Measurements from ENCODE around the gene SLIT3.

DNA sequence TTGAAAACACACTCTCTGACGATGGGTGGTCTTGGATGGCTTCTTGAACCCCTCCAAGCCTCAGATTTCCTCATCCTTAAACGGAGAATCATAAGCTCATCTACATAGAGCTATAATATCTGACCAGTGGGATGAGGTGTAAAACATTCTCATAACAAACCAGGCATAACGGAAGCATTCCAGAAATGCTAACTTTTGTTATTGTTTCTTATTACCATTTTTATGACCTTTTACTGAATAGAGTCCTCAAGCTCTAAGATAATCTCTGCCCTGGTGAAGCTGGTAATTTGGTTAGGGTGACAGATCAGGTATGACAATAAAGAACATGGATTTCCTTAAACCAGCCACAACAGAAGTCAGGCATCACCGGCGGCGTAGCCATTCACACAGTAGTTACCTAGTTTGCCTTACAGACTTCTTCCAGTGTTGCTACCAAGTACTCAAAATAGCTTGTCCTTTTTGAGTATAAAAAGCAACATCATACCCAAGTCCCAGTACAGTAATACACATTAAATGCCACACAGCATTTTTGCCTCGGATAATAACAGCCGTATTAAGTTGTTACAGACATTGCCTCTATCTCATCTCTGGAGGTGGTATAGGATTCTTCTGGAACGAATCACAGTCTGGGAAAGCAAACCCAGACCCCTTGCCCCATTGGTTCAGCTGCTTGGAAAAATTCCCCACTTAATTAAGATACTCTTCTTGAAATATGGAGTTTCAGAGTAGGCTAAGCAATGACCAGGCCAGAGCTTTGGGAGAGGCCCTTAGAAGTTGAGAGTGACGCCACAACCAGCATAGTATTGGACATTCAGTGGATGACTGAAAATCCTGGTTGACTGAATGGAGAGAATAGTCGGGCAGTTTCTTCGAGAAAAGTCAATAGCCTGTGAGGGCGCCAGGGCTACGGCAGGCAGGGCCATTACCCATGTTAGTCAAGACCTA, 252.5 kb downstream of the SLIT3 start:
- TF ChIP-seq, protein P1, sequence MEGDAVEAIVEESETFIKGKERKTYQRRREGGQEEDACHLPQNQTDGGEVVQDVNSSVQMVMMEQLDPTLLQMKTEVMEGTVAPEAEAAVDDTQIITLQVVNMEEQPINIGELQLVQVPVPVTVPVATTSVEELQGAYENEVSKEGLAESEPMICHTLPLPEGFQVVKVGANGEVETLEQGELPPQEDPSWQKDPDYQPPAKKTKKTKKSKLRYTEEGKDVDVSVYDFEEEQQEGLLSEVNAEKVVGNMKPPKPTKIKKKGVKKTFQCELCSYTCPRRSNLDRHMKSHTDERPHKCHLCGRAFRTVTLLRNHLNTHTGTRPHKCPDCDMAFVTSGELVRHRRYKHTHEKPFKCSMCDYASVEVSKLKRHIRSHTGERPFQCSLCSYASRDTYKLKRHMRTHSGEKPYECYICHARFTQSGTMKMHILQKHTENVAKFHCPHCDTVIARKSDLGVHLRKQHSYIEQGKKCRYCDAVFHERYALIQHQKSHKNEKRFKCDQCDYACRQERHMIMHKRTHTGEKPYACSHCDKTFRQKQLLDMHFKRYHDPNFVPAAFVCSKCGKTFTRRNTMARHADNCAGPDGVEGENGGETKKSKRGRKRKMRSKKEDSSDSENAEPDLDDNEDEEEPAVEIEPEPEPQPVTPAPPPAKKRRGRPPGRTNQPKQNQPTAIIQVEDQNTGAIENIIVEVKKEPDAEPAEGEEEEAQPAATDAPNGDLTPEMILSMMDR (IDR thresholded peaks at IDR 0.05 in 2 of 3, conservative IDR thresholded peaks at IDR 0.05 in 1 of 3; ENCODE audit: insufficient read depth in 2 of 3, low read depth in 1 of 3, low read length in 3 of 3): no peak
- TF ChIP-seq FOXA1 (IDR thresholded peaks at IDR 0.05; ENCODE audit: borderline replicate concordance) (no peak), ZNF57 (CRISPR knock-in tag; IDR thresholded peaks at IDR 0.05) (no peak), HNRNPH1 (optimal IDR thresholded peaks at IDR 0.05; ENCODE audit: low read depth, low read length) (no peak), FOXK2 (conservative IDR thresholded peaks at IDR 0.05 in 1 of 2, IDR thresholded peaks at IDR 0.05 in 1 of 2; ENCODE audit: low read depth in 2 of 2) (no peak), DIDO1 (tag; IDR thresholded peaks at IDR 0.05; ENCODE audit: low read depth) (no peak), BRD4 (IDR thresholded peaks at IDR 0.05) (no peak), ZFP30 (CRISPR knock-in tag; IDR thresholded peaks at IDR 0.05; ENCODE audit: borderline replicate concordance) (no peak), POLR2A (conservative IDR thresholded peaks at IDR 0.05) (no peak), HDAC6 (IDR thresholded peaks at IDR 0.05; ENCODE audit: low read depth, low read length) (no peak), HOXB6 (CRISPR knock-in tag; IDR thresholded peaks at IDR 0.05; ENCODE audit: borderline replicate concordance) (no peak)
- TF ChIP-seq, protein P2, sequence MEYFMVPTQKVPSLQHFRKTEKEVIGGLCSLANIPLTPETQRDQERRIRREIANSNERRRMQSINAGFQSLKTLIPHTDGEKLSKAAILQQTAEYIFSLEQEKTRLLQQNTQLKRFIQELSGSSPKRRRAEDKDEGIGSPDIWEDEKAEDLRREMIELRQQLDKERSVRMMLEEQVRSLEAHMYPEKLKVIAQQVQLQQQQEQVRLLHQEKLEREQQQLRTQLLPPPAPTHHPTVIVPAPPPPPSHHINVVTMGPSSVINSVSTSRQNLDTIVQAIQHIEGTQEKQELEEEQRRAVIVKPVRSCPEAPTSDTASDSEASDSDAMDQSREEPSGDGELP (CRISPR knock-in tag; IDR thresholded peaks at IDR 0.05; ENCODE audit: borderline replicate concordance): no peak
- TF ChIP-seq, protein P3, sequence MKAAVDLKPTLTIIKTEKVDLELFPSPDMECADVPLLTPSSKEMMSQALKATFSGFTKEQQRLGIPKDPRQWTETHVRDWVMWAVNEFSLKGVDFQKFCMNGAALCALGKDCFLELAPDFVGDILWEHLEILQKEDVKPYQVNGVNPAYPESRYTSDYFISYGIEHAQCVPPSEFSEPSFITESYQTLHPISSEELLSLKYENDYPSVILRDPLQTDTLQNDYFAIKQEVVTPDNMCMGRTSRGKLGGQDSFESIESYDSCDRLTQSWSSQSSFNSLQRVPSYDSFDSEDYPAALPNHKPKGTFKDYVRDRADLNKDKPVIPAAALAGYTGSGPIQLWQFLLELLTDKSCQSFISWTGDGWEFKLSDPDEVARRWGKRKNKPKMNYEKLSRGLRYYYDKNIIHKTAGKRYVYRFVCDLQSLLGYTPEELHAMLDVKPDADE (conservative IDR thresholded peaks at IDR 0.05; ENCODE audit: control insufficient read depth, low read depth, low read length): no peak
